GM19099 (cell line): ENCODE measurements around the gene SNRPA.

ENCODE experiments used
- POLR2A ChIP-seq: IDR thresholded peaks from 3 replicates; pipeline ENCODE4 v1.6.1; 2011; ENCODE audit warnings: low read depth; ENCODE audit not compliant: insufficient read length; ENCODE audit errors: extremely low read depth

Gene SNRPA

GRCh38 chr19:40800339-40800996, 49.5 kb downstream of the SNRPA start:
- TF ChIP-seq POLR2A: no peak

GRCh38 chr19:40800997-40801377, 50.0 kb downstream of the SNRPA start:
- TF ChIP-seq POLR2A: no peak

- TF ChIP-seq POLR2A: no peak
Observed at GRCh38 chr19:40801426-40802299, 50.7 kb downstream of the SNRPA start.

GRCh38 chr19:40802300-40803169, 51.5 kb downstream of the SNRPA start:
- TF ChIP-seq POLR2A: no peak

DNA sequence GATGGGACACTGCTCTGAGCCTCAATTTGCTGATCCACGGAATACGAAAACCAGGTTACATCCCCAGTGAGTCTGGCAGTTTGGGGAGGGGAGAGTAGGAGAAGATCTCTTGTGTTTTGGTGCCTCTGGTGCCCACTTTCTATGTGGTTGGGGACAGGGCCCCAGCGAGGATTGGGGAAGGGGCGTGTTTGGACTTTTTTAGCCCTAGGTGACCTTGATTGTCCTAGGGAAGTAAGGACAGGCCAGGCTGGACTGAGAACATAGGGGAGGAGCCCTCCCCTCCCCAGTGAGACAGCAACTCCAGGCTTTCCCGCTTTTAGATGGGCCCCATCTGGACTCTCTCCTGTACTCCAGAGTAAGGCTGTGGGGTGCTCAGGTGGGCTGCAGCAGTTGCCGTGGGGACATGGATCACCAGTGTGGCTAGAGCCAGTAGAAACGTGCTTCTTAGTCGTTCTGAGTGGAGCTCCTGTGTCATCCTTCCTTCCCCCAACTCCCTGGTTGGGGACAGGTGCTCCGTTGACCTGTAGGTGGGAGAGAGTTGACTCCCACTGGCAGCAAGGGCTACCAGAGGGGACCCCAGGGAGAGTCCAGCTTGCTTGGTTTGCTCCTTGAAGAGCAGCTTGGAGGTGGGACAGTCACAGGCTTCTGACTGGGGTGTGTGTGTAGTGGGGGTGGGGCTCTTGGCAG, 52.3 kb downstream of the SNRPA start:
- no peak for TF ChIP-seq POLR2A

DNA sequence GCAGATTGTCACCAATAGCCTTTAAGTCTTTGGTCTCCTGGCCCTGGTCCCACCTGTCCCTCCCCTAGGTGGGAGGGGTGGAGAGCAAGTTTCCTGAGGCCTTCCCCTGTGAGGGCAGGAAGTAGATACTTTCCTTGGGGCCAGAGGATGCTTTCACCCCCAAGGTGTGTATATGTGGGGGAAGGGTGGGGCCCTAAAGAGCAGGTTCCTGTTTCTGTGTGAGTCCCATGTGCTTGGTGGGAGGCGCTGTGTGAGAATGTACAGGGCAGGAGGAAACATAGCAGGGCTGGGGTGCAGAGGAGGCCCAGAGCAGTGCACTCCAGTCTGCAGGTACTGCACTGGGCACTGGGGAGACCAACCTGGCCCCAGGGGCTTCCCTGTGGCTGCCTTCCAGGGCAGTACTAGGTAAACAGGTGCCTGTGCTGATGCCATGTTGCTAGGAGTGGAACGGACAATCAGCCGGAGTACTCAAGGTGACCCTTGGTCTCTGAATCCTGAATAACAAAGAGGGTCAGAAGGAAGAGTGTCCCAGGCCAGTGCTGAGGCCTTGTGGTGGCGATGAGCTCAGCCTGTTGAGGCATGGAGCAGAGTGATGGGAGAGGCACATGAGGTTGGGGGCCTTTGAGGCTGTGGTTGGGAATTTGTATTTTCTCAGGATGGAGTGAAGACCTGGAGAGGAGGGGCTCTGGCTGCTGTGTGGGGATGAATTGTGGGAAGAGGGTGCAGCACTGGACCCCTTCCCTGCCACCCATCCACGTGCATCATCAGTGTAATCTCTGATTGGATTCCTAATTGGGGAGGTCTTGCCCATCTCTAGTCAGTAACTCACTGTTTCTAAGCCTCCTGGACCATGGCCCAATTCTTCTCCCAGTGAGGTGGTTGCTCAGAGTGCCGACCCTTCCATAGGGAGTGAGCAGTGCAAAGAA, 53.1 kb downstream of the SNRPA start:
- TF ChIP-seq POLR2A: no peak

DNA sequence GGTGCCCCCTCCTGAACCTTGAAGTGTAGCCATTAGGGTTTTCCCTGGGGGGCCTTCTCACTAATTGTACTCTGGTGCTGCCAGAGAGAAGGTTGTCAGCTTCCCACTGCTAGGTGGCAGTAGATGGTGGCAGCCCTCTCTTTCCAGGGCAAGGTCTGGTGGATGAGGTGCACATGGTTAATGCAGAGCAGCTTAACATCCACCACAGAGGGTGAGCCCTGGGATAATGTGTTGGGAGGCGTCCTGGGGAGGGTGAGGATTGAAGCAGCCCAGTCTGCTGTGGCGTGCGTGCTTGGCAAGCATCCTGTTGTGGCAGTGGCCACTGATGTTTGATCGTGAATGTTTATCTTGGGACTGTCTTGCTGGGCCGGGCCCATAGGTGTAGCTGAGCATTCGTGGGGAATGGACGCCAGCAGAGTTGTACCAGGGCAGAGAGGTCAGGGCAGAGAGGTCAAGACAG, 53.8 kb downstream of the SNRPA start:
- TF ChIP-seq POLR2A: no peak

DNA sequence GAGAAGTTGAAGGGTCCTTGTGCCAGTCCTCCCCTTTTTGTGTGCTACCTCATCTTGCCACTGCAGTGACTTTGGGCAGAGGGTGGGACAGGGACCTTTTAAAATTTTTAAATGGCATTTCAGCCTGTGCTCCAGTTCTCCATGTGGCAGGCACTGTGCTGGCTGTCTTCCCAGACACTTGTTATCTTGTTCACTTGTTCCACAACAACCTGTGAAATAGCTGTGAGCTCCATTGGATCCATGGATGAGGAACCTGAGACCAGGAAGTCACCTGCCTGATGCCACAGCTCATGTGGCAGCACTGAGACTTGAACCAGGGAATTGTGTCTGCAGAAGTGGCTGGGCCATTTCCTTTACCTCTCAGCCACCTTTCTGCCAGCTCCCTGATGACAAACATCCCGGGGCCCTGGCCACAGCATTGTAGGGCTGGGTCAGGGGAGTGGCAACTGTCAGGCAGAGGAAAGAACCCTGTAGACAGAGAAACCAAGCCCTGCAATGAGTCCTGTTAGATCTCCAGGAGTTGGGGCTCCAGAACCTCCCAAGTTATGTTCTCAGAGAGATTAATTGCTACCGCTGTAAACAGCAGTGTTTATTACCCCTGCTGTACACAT, 54.4 kb downstream of the SNRPA start:
- no peak for TF ChIP-seq POLR2A

DNA sequence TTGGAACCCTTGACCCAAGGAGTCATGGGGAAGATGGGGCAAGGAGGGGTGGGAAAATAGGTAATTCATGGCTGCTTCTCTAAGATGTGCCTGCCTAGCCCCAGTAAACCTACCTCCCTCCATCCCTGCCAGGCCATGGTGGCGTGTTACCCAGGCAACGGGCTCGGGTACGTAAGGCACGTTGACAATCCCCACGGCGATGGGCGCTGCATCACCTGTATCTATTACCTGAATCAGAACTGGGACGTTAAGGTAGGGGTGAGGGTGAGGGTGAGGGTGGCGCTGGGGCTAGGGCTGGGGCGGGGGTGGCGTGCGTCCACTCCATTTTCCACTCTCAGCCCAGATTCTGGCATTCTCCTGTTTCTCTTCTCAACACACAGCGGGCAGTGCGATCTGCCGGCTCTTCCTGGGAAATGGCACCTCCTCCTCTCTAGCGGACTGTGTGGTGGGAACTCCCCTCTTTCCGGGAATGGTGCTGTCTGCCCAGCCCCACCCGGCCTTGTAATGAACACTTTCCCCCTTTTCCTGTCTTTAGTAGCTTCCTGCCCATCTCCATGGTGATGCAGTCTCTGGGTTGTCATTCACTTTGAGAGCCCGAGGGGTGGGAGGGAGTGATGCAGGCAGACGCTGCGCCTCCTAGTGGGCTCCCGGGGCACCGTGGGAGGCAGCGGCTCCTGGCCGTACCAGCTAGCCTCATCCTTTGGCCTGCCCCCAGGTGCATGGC, 55.6 kb downstream of the SNRPA start:
- no peak for TF ChIP-seq POLR2A

DNA sequence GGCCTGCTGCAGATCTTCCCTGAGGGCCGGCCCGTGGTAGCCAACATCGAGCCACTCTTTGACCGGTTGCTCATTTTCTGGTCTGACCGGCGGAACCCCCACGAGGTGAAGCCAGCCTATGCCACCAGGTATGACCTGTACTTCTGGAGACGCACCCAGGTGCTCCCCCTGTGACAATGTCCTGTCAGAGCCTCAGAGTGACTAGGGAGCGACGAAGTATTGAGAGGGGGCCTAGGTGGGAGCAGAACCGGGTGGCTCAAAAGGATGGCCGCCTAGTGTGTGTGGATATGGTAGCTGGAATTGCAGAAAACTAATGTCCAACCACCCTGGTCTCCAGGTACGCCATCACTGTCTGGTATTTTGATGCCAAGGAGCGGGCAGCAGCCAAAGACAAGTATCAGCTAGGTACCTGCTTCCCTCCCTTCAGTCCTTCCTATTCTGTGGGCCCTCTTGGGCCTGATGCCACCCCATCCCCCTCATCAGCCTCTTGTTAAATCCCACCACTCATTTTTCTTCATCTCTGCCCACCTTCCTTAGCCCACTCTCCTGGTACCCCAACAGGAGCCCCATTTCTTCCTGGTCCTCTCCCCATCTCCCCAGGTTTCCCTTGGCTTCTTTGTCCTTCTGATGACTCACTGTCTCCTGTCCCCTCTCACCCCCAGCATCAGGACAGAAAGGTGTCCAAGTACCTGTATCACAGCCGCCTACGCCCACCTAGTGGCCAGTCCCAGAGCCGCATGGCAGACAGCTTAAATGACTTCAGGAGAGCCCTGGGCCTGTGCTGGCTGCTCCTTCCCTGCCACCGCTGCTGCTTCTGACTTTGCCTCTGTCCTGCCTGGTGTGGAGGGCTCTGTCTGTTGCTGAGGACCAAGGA, 56.4 kb downstream of the SNRPA start:
- TF ChIP-seq POLR2A: no peak

DNA sequence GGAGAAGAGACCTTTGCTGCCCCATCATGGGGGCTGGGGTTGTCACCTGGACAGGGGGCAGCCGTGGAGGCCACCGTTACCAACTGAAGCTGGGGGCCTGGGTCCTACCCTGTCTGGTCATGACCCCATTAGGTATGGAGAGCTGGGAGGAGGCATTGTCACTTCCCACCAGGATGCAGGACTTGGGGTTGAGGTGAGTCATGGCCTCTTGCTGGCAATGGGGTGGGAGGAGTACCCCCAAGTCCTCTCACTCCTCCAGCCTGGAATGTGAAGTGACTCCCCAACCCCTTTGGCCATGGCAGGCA, 57.0 kb downstream of the SNRPA start:
- TF ChIP-seq POLR2A: no peak

- TF ChIP-seq POLR2A: peak; percentile 18
Observed at GRCh38 chr19:40808497-40808896, 57.5 kb downstream of the SNRPA start.

GRCh38 chr19:40809358-40810086, 58.5 kb downstream of the SNRPA start:
- TF ChIP-seq POLR2A: no peak
